Aorta (tissue), 5 donors: Measurements from ENCODE around the gene NT5DC2. TPM values are rescaled to one million over a fixed set of nuclear protein-coding genes. Genes with fewer than 3 reads are reported as not detected.

ENCODE experiments used
- ATAC-seq: fragments of 200-7000 bp; cut with Tn5 transposase; one replicate; pipeline ENCODE4 v1.9.1; 2022; ENCODE audit warnings: moderate library complexity; ENCODE audit not compliant: low FRiP score
- DNase-seq, 2 donors: peaks; one replicate each; pipeline ENCODE4 v3.0.0-alpha.2; 2020
- H3K27ac ChIP-seq, 2 donors: one replicate each; pipeline ENCODE4 v1.5.1; 2013; ENCODE audit warnings: low read length in 2 of 2, mild to moderate bottlenecking in 2 of 2, moderate library complexity in 2 of 2, control low read depth in 1 of 2, inconsistent platforms in 1 of 2, low read depth in 1 of 2
- H3K27me3 ChIP-seq, 2 donors: one replicate each; pipeline ENCODE4 v1.6.1; 2013; ENCODE audit warnings: control low read depth in 1 of 2, low read length in 1 of 2, mild to moderate bottlenecking in 1 of 2, moderate library complexity in 1 of 2; ENCODE audit not compliant: insufficient read depth in 2 of 2, control insufficient read depth in 1 of 2
- H3K36me3 ChIP-seq, 2 donors: one replicate each; pipeline ENCODE4 v1.6.1; 2013; ENCODE audit warnings: control low read depth in 1 of 2, low read length in 1 of 2, mild to moderate bottlenecking in 1 of 2; ENCODE audit not compliant: insufficient read depth in 2 of 2, control insufficient read depth in 1 of 2
- H3K4me1 ChIP-seq, 2 donors: one replicate each; pipeline ENCODE4 v1.6.1; 2013; ENCODE audit warnings: low read length in 2 of 2, control low read depth in 1 of 2, mild to moderate bottlenecking in 1 of 2, moderate library complexity in 1 of 2; ENCODE audit not compliant: insufficient read depth in 2 of 2, control insufficient read depth in 1 of 2
- H3K4me3 ChIP-seq, 2 donors: one replicate each; pipeline ENCODE4 v1.5.1; 2013; ENCODE audit warnings: low read length in 2 of 2, control low read depth in 1 of 2, mild to moderate bottlenecking in 1 of 2
- H3K9me3 ChIP-seq: one replicate; pipeline ENCODE4 v1.6.1; 2013; ENCODE audit warnings: mild to moderate bottlenecking, low read length; ENCODE audit not compliant: control insufficient read depth
- WGBS, 2 donors: extraction: QIAGEN DNeasy Blood & Tissue Kit; methylation state at CpG; one replicate each; pipeline ENCODE4 v1.1.7; 2013; 5-methylcytosine and 5-hydroxymethylcytosine counted together
- intact Hi-C, 2 donors: fragments of 100-400 bp; cut with DNase I; formaldehyde crosslinking; loops; one replicate each; pipeline versions ENCODE4 v1.14.2 to v1.15.0; 2022
- polyA plus RNA-seq, 2 donors: library from polyadenylated mRNA; stranded (reverse); fragments of 200-250 nt; gene quantifications; one replicate each; pipeline ENCODE4 v1.2.3, GENCODE V29; 2013
- total RNA-seq, 2 donors: library from RNA; stranded (reverse); fragmentation: NEBNext Ultra II Directional; extraction: Animal tissue kit (Norgen Biotek cat#: 25700); gene quantifications; one replicate each; pipeline ENCODE4 v1.2.1, GENCODE V29; 2021
- donor health status: healthy with polysubstance abuse.
- donor health status: Bipolar disorder and iron deficiency.
- donor health status: DM: no; HTN: no; CAD: no.
- donor health status: DM: no; HTN: no; CAD: no.
- donor health status: DM: yes; HTN: yes; CAD: no.

NT5DC2 gene
- total and polyA plus RNA-seq, 4 donors = 29.6 to 148 (median 39.6) TPM

GRCh38 chr3:52534281-52535183 lies 875 bp upstream of the NT5DC2 start:
- H3K27ac ChIP-seq = no peak overlapping the region
- DNase-seq (peak; percentile 56 to 81), ATAC-seq (no peak)
- H3K4me1 ChIP-seq = peaks cover 0 to 7% of the 10 kb centered on the region in 2 donors
- WGBS, 2 donors = 33 to 42% methylated on average over 55 to 57 of the region's 57 CpGs
- H3K4me3 ChIP-seq = peak overlapping the region; percentile 39 to 50
- no peaks in the 10 kb centered on the region for H3K27me3 ChIP-seq
- intact Hi-C loops = loop anchor here in 1 of 2 donors (5.0 kb wide), 2 partner anchors 62 to 77 kb away; partner anchors contain the start of gene NISCH
- H3K36me3 ChIP-seq = no peaks in the 10 kb centered on the region
- H3K9me3 ChIP-seq = no peaks in the 10 kb centered on the region

- no peaks in the 10 kb centered on the region for H3K9me3 ChIP-seq
- H3K36me3 ChIP-seq = no peaks in the 10 kb centered on the region
- peak; percentile 60 to 84 for DNase-seq
- intact Hi-C loops = loop anchor here in 1 of 2 donors (5.0 kb wide), 1 partner anchor 61 kb away; no protein-coding TSS in a partner anchor
- H3K4me1 ChIP-seq = peaks cover 0 to 3% of the 10 kb centered on the region in 2 donors
- H3K27me3 ChIP-seq = no peaks in the 10 kb centered on the region
- no peak for ATAC-seq
- peak overlapping the region in 1 of 2 donors; percentile 39 for H3K4me3 ChIP-seq
- no peak overlapping the region for H3K27ac ChIP-seq
- WGBS, 2 donors = 3 to 4% methylated on average over 57 to 78 of the region's 78 CpGs
Measured at GRCh38 chr3:52532838-52533622, 627 bp downstream of the NT5DC2 start.

GRCh38 chr3:52532517-52532837 lies 1.2 kb downstream of the NT5DC2 start:
- Histone ChIP-seq H3K27me3 (no peaks in the 10 kb centered on the region), H3K9me3 (no peaks in the 10 kb centered on the region), H3K36me3 (no peaks in the 10 kb centered on the region), H3K4me3 (no peak overlapping the region), H3K27ac (no peak overlapping the region), H3K4me1 (no peaks in the 10 kb centered on the region)
- DNase-seq (peak; percentile 62 to 74), ATAC-seq (no peak)
- intact Hi-C loops = loop anchor here in 1 of 2 donors (5.0 kb wide), 1 partner anchor 60 kb away; no protein-coding TSS in a partner anchor
- WGBS, 2 donors = 43 to 51% methylated on average over 5 of the region's 5 CpGs

- no peaks in the 10 kb centered on the region for H3K27me3 ChIP-seq
- intact Hi-C loops = loop anchor here in 1 of 2 donors (5.0 kb wide), 1 partner anchor 60 kb away; no protein-coding TSS in a partner anchor
- DNase-seq (peak in 1 of 2 donors; percentile 78), ATAC-seq (no peak)
- no peaks in the 10 kb centered on the region for H3K9me3 ChIP-seq
- no peak overlapping the region for H3K4me3 ChIP-seq
- H3K36me3 ChIP-seq = no peaks in the 10 kb centered on the region
- H3K27ac ChIP-seq = no peak overlapping the region
- H3K4me1 ChIP-seq = no peaks in the 10 kb centered on the region
- 85% methylated on average over 14 of the region's 14 CpGs for WGBS, 2 donors
Measured at GRCh38 chr3:52531860-52532516, 1.7 kb downstream of the NT5DC2 start.

GRCh38 chr3:52530918-52531826 lies 2.5 kb downstream of the NT5DC2 start:
- no peak overlapping the region for H3K27ac ChIP-seq
- H3K4me1 ChIP-seq = no peaks in the 10 kb centered on the region
- no peak for ATAC-seq
- H3K27me3 ChIP-seq = no peaks in the 10 kb centered on the region
- H3K9me3 ChIP-seq = no peaks in the 10 kb centered on the region
- peak; percentile 53 to 70 for DNase-seq
- no peaks in the 10 kb centered on the region for H3K36me3 ChIP-seq
- H3K4me3 ChIP-seq = no peak overlapping the region
- WGBS, 2 donors = 47 to 59% methylated on average over 9 to 10 of the region's 10 CpGs
- intact Hi-C loops = loop anchor here in 1 of 2 donors (5.0 kb wide), 1 partner anchor 59 kb away; no protein-coding TSS in a partner anchor

- intact Hi-C loops = loop anchor here (5.0 kb wide), 2 partner anchors 42 to 57 kb away; no protein-coding TSS in a partner anchor
- no peak overlapping the region for H3K4me3 ChIP-seq
- 40 to 43% methylated on average over 12 of the region's 12 CpGs for WGBS, 2 donors
- DNase-seq (peak; percentile 58 to 71), ATAC-seq (no peak)
- H3K27me3 ChIP-seq = no peaks in the 10 kb centered on the region
- H3K4me1 ChIP-seq = no peaks in the 10 kb centered on the region
- no peaks in the 10 kb centered on the region for H3K36me3 ChIP-seq
- no peaks in the 10 kb centered on the region for H3K9me3 ChIP-seq
- no peak overlapping the region for H3K27ac ChIP-seq
Measured at GRCh38 chr3:52529376-52530333, 4.0 kb downstream of the NT5DC2 start.
